Activated naive CD4-positive, alpha-beta T cell (primary cell): ENCODE results near the gene WDR81.
"Not testable (repeated sequence)": the region's sequence is repeated elsewhere in the genome, so short reads cannot be mapped to it uniquely, and the experiment has no call there.

Source experiments
- DNase-seq, 4 experiments: peaks; one replicate each; lab custom pipeline; 2025; lab: John Stamatoyannopoulos, UW

Gene WDR81

GRCh38 chr17:1730326-1731193, 6.1 kb downstream of the WDR81 start:
- DNase-seq: no peak

DNA sequence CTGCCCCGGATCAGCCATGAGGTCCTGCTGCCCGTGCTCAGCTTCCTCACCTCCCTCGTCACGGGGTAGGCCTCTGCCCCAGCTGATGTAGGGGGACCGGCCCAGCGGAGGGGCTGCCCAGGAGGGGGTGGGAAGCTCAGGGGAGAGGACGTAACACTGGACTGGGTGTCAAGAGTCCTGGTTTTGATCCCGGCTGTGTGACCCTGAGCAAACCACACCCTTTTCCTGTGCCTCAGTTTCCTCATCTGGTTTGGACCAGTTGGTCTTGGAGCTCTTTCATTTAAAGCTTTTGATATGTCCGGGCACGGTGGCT, 6.6 kb downstream of the WDR81 start:
- DNase-seq: no peak

- no peak for DNase-seq
Measured at GRCh38 chr17:1732241-1732832, 7.8 kb downstream of the WDR81 start.

GRCh38 chr17:1732833-1733321, 8.4 kb downstream of the WDR81 start:
- DNase-seq: no peak

- no peak for DNase-seq
Measured at GRCh38 chr17:1733759-1734158, 9.3 kb downstream of the WDR81 start.

DNA sequence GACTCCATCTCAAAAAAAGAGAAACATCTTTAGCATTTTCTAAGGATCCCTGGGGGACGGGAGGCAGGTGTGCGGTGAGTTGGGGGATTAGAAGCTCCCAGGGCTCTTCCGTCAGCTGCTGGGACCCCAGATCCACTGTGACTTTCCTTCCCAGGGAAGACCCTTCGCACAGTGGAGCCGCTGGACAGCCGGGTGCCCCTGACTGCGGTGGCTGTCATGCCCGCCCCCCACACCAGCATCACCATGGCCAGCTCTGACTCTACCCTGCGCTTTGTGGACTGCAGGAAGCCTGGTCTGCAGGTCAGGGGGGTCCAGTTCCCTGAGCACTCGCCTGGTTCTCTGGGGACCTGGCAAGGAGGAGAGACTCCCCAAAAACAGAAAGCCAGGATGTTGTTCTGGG, 10.9 kb downstream of the WDR81 start:
- no peak for DNase-seq

GRCh38 chr17:1735834-1736347, 11.4 kb downstream of the WDR81 start:
- DNase-seq: no peak

DNA sequence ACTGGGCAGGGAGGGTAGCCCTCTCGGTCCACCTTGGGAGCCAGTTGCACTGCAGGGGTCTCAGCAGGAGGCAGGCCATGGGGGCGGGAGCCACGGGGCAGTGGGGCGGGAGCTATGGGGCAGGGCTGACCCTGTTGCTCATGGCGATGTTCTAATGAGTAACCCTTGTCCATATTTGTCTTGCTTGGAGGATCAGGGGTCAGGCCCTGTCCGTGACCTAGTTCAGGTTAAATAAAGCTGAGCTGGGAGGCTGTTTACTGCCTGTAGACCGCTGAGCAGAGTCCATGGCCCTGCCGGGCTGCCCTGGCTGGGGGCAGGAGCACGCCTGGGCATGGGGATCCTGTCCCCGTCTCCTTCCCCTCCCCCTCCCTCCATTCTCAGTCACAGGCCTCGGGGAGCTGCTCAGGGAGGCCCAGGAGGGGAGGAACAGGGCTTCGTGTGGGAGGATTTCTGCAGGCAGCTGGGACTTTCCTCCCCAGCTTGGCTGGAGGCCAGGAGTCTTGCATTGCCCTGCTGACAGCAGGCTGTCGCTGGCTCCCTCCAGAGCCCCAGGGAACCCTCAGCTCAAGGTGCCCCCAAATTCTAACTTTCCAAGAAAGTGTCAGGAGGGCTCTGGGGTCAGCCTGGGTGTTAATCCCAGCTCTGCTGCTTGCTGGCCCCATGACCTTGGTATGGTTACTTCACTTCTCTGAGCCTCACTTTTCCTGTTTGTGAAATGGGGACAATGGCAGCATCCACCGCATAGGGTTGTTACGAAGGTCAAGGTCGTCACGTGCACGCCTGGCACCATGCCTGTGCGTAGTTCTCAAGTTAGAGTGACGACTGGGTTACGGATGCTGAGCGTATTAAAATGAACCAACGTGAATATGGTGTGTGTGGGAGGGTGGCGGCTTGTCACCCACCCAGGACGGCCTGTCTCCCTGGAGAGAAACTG, 12.1 kb downstream of the WDR81 start:
- no peak for DNase-seq

DNA sequence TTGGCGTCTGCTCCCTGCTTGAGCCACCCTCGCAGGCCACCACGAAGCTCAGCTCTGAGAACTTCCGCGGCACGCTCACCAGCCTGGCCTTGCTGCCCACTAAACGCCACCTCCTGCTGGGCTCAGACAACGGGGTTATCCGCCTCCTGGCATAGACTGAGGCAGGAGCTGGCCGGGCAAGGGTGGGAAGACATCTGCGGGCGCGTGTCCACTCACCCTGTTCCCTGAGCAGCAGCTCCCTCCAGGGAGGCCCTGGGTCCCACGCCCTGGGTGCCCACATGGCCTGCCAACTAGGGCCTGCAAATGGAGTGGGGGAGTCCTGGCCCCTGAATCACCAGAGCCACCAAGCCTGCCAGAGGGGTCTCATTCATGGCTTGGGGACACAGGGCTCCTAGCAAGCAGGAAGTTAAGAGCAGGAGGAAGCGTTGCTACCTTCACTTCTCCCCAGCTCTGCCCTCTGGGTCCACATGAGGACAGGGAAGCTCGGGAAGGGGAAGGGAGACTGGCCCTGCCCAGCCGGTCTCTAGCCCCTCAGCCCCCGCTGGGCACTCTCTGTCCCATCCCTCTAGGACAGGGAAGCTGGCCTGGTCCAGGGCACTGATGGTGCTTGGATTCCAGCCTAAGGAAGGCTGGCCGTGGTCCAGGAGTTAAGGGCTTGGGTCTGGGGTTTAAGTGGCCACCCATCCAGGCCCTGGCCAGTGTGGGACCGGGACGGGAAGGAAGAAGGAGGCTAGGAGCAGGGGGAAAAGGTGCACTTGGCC, 13.2 kb downstream of the WDR81 start:
- DNase-seq: no peak

DNA sequence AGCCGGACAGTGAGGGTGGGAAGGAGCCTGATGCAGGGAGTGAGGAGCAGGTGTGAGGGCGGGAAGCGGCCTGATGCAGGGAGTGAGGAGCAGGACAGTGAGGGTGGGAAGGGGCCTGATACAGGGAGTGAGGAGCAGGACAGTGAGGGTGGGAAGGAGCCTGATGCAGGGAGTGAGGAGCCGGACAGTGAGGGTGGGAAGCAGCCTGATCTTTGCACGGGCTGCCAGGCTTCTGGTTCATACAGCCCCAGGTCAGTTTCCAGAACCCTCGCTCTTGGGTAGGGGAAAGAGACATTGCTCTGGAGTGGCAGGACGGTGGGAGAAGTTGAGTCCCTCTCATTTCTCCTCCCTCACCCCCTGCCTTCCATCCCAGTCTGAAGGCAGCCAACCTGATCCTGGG, 17.4 kb downstream of the WDR81 start:
- not testable (repeated sequence) for DNase-seq

- no peak for DNase-seq
Measured at GRCh38 chr17:1742371-1743087, 18.0 kb downstream of the WDR81 start, which contains the start of gene SERPINF2. SERPINF2 (plus strand) TSS chr17:1742871; CDS start chr17:1744996, 2,125 bp downstream.

DNA sequence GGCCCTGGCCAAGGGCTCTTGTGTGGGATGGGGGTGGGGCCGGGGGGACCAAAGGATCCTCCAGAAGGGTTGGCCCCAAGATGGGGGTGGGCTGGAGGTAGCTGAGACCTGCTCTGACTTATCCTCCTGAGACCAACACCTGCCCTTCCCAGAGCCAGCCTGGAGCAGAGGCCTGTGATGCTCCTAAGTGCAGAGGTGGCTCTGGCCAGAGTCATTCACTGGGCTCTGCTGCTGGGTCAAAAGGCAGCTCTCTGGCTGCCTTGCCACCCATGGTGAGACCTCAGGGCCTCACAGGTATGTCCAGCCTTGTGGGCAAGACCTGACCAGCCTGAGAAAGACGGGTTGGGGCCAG, 18.6 kb downstream of the WDR81 start:
- DNase-seq: no peak

DNA sequence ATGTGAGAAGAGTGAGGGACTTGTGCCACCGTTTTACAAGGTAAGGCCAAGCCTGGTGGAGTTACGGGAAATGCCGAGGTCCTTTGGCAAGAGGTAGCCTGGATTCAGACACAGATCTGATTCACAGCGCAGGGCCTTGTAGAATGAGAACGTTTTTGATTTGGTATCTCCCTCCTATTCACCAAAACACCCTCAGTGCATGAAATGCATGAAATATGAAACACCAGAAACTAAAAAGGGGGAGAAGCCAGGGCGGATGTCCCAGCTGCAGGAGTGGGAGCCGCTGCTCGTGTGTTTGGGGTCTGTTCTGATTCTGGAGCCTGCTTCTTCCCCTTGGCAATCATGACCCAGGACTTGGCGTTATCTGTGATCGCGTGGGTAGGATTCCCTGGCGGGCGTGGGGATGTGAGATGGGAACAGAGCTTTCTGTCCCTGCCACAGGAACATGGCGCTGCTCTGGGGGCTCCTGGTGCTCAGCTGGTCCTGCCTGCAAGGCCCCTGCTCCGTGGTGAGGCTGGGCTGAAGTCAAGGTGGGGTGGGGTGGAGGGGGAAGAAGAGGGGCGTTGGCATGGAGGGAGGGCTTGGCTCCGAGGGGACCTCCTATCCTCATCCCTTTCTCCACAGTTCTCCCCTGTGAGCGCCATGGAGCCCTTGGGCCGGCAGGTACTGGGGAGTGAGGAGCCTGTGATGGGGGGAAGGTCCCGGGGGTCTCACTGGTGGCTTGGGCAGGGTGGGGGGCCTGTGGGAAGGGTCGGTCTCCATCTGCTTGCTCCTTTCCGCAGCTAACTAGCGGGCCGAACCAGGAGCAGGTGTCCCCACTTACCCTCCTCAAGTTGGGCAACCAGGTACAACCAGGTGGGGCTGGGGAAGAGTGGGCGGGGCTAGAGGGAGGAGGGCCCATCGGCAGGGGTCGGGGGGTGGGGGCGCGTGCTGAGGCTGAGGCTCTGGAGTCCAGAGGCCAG, 20.3 kb downstream of the WDR81 start:
- DNase-seq: no peak

- no peak for DNase-seq
Measured at GRCh38 chr17:1745513-1746020, 21.1 kb downstream of the WDR81 start.

DNA sequence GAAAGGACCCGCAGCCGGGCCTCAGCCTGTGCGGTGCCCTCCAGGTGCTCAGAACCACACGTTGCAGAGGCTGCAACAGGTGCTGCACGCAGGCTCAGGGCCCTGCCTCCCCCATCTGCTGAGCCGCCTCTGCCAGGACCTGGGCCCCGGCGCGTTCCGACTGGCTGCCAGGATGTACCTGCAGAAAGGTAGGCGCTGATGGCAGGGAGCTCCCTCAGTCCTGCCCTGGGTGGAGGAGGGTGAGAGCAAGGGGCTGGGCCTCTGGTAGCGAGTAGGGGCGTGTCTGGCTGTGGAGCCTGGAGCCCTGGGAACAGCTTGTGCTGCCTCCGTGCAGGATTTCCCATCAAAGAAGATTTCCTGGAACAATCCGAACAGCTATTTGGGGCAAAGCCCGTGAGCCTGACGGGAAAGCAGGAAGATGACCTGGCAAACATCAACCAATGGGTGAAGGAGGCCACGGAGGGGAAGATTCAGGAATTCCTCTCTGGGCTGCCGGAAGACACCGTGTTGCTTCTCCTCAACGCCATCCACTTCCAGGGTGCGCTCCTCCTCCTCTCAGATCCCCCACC, 22.6 kb downstream of the WDR81 start:
- DNase-seq: no peak

DNA sequence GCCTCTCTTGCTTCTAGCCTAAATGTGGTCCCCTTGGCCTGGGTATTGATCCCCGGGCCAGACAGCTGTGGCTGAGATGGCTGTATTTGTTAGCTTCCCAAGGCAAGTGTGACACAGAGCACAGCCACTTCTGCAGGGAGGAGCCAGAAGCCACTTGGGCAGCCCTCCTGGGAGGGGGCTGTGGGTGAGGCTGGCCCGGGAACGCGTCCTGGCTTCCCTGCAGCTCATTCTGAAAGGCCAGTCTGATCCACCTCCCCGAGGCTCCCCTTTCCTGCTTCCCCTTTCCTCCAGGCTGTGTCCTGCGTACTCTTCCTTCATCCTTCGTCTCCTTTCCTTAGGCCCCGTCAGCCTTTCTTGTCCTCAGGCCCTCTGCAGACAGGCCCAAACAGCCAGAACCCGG, 26.1 kb downstream of the WDR81 start:
- DNase-seq: no peak

- DNase-seq: no peak
Measured at GRCh38 chr17:1752425-1753262, 28.1 kb downstream of the WDR81 start.

- DNase-seq: no peak
Measured at GRCh38 chr17:1753767-1754429, 29.4 kb downstream of the WDR81 start.
